Stimulated activated effector memory CD8-positive, alpha-beta T cell treated with anti-CD3 and anti-CD28 coated beads, Interleukin-12 subunit alpha, Interleukin-12 subunit beta, amount 100 ng/mL, for 72 hours (primary cell): ENCODE data around the gene THOC7.

Experiments used
- ATAC-seq: fragments of 150-1000 bp; cut with Tn5 transposase; 2 replicates; pipeline ENCODE4 v1.10.0; 2021
- DNase-seq, 2 donors: peaks; one replicate each; pipeline ENCODE4 v3.0.0; 2021 to 2022; ENCODE audit warnings: low spot score in 2 of 2
- H3K27ac Mint-ChIP-seq: one replicate; pipeline ENCODE4 v1.8.0; 2022; ENCODE audit warnings: mild to moderate bottlenecking, mixed read lengths
- H3K36me3 Mint-ChIP-seq: one replicate; pipeline ENCODE4 v1.8.0; 2022; ENCODE audit warnings: mild to moderate bottlenecking, mixed read lengths
- H3K4me1 Mint-ChIP-seq: one replicate; pipeline ENCODE4 v1.8.0; 2022; ENCODE audit warnings: mixed read lengths
- H3K4me3 Mint-ChIP-seq: one replicate; pipeline ENCODE4 v1.8.0; 2022; ENCODE audit warnings: mild to moderate bottlenecking, mixed read lengths
- H3K9me3 Mint-ChIP-seq: one replicate; pipeline ENCODE4 v1.8.0; 2022; ENCODE audit warnings: mixed read lengths

The THOC7 gene

GRCh38 chr3:63830526-63830925 lies 33.1 kb downstream of the THOC7 start:
- no peak for ATAC-seq
- Mint-ChIP-seq H3K36me3 (peaks cover 59% of the 10 kb centered on the region), H3K4me3 (no peak overlapping the region)

GRCh38 chr3:63824309-63824708 lies 39.3 kb downstream of the THOC7 start:
- DNase-seq (no peak), ATAC-seq (no peak)
- H3K9me3 Mint-ChIP-seq = no peaks in the 10 kb centered on the region
- no peak overlapping the region for H3K27ac Mint-ChIP-seq
- H3K4me1 Mint-ChIP-seq = no peaks in the 10 kb centered on the region
- H3K4me3 Mint-ChIP-seq = no peak overlapping the region
- peaks cover 3% of the 10 kb centered on the region for H3K36me3 Mint-ChIP-seq

More at GRCh38 chr3:63830526-63830925, 33.1 kb downstream of the THOC7 start:
- Mint-ChIP-seq H3K27ac (no peak overlapping the region), H3K9me3 (no peaks in the 10 kb centered on the region), H3K4me1 (no peaks in the 10 kb centered on the region)
- DNase-seq = no peak

DNA sequence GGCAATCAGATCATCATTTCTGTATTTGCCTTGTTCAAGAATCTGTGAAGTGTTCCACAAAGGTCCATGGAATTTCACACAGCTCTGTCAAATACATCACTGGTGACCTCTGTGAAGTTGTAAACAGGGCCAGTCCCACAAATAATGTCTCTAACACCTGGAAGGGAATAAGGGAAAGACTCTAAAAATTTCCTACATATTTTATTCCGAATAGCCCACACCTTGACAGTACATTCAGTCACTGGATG lies 44.5 kb downstream of the THOC7 start, which contains the start of gene C3orf49:
TSS of gene C3orf49 (plus strand) at position 149 of the 248 bp plus-strand sequence. CDS start 173 bp downstream, outside the sequence.
- H3K27ac Mint-ChIP-seq = no peak within 1 kb of the TSS
- ATAC-seq (no peak), DNase-seq (no peak)
- peaks cover 6% of the 10 kb centered on the region for H3K4me1 Mint-ChIP-seq
- no peaks in the 10 kb centered on the region for H3K9me3 Mint-ChIP-seq
- H3K4me3 Mint-ChIP-seq = no peak within 1 kb of the TSS
- no peaks in the 10 kb centered on the region for H3K36me3 Mint-ChIP-seq

DNA sequence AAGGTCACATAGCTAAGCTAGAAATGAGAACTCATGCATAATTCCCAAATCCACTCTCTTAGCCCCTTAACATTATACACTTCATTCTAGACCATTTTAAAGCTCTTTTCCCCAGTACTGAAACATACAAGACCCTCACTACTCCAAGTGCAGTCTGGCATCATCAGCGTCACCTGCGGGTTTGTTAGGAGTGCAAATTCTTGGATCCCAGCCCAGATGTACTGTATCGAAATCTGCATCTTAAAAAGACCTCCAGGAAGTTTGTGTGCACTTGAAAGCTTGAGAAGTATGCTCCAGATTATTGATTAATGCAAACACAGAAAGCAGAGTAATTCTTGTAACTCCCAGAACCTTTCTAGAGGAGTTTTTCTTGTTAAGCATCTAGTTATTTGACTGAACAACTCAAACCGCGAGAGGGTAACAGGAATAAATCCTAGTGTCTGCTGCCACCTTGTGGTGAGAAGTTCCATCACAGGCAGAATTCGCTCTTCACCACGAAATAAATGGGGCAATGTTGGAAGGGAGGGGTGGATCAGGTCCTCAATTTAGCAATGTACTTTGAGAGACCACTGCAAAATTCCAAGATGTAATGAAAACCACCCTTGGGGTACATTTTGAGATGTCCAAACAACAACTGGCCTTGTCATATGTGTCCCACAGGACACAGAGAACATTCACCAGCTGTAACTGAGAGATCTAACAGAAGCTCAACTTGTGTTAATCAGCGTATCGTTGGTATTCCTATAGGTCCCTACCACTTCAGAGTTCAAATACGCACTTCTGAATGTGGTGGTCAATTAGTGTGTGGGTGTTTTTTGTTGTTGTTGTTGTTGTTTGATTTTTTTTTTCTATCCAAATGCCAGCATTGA lies 45.1 kb downstream of the THOC7 start:
- no peaks in the 10 kb centered on the region for H3K36me3 Mint-ChIP-seq
- H3K4me1 Mint-ChIP-seq = peaks cover 6% of the 10 kb centered on the region
- no peaks in the 10 kb centered on the region for H3K9me3 Mint-ChIP-seq
- ATAC-seq (peak; percentile 48), DNase-seq (peak; percentile 34 to 71)
- H3K4me3 Mint-ChIP-seq = no peak overlapping the region
- H3K27ac Mint-ChIP-seq = no peak overlapping the region

GRCh38 chr3:63817225-63817624 lies 46.4 kb downstream of the THOC7 start:
- H3K27ac Mint-ChIP-seq = no peak overlapping the region
- no peak for DNase-seq
- H3K4me1 Mint-ChIP-seq = peaks cover 6% of the 10 kb centered on the region
- no peak overlapping the region for H3K4me3 Mint-ChIP-seq
- H3K9me3 Mint-ChIP-seq = no peaks in the 10 kb centered on the region
- no peak for ATAC-seq
- H3K36me3 Mint-ChIP-seq = no peaks in the 10 kb centered on the region

DNA sequence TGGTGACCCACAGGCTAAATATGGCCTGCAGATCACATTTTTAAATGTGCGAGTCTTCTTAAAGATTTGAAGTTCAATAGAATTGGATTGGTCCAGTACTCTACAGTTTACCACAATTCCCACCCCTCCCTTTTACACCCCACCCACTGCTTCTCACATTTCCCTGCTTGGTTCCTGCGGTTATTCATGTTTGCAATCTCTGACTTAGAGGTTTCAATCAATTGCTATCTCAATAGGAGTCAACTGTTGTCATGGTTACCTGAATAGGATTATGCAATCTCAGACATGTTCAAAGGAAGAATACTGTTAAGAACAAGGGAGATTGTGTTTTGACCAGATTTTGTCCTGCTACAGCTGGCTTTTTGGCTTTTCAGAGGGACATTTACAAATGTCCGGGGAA lies 49.4 kb downstream of the THOC7 start:
- Mint-ChIP-seq H3K9me3 (no peaks in the 10 kb centered on the region), H3K36me3 (no peaks in the 10 kb centered on the region), H3K27ac (no peak overlapping the region), H3K4me1 (peaks cover 6% of the 10 kb centered on the region), H3K4me3 (no peak overlapping the region)
- no peak for ATAC-seq
- DNase-seq = no peak

DNA sequence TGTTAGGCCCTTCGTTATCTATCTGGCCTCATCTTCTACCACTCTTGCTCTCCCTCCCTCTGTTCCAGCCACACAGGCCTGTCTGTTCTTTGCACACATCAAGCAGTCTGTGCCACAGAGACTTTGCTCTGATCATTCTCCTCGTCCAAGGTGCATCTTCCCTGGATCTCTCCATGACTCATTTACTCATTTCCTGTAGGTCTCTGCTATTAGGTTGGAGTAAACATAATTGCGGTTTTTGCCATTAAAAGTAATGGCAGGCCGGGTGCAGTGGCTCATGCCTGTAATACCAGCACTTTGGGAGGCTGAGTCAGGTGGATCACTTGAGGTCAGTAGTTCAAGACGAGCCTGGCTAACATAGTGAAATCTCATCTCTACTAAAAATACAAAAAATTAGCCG lies 54.0 kb downstream of the THOC7 start:
- no peaks in the 10 kb centered on the region for H3K36me3 Mint-ChIP-seq
- H3K4me1 Mint-ChIP-seq = peaks cover 4% of the 10 kb centered on the region
- DNase-seq (no peak), ATAC-seq (no peak)
- H3K27ac Mint-ChIP-seq = no peak overlapping the region
- no peaks in the 10 kb centered on the region for H3K9me3 Mint-ChIP-seq
- H3K4me3 Mint-ChIP-seq = no peak overlapping the region

DNA sequence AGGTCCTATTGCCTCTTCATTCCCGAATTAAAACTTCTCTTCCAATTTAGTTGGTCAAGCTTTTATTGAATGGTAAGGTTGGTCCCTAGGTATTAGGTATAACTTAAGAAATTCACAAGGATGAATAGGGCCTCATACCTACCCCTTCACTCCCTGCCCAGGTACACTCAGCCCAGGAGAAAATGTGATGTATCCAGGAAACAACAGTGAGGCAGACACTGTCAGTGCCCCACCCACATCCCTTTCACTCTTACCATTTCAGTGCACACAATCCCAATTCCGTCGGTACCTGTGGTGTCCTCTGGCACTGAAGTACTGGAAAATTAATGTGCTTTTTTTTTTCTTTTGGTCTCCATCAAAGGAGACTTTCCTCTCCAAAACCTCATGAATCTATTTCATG lies 55.0 kb downstream of the THOC7 start:
- ATAC-seq (no peak), DNase-seq (no peak)
- Mint-ChIP-seq H3K4me3 (no peak overlapping the region), H3K36me3 (no peaks in the 10 kb centered on the region), H3K27ac (no peak overlapping the region), H3K9me3 (no peaks in the 10 kb centered on the region), H3K4me1 (no peaks in the 10 kb centered on the region)

DNA sequence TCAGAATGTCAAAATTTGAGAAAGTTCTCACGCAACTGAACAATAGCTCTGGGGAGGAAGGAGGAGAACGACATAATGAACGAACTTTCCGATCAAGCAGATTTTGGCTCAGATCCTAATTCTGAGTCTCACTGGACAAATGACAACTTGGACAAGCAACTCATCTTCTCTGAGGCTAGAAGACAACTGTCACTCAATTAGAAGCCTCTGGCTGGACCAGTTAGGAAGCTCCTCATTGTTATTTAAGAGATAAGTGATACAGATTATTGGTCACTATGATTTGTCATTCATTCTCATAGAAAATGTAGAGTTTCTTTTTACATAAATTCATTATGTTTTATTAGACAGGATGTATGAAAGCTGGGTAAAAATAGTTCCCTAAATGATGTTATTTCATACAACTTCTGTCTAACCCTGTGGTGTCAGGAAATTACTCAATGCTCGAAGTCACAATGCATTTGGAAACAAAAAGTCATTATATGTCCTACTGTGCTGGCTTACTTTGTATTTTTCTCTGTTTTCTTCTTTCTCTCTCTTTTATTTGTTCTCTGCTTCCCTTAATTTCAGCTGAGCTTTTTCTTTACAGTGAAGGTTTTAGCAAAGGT lies 55.5 kb downstream of the THOC7 start:
- DNase-seq (no peak), ATAC-seq (no peak)
- Mint-ChIP-seq H3K27ac (no peak overlapping the region), H3K4me3 (no peak overlapping the region), H3K36me3 (no peaks in the 10 kb centered on the region), H3K9me3 (no peaks in the 10 kb centered on the region), H3K4me1 (no peaks in the 10 kb centered on the region)

DNA sequence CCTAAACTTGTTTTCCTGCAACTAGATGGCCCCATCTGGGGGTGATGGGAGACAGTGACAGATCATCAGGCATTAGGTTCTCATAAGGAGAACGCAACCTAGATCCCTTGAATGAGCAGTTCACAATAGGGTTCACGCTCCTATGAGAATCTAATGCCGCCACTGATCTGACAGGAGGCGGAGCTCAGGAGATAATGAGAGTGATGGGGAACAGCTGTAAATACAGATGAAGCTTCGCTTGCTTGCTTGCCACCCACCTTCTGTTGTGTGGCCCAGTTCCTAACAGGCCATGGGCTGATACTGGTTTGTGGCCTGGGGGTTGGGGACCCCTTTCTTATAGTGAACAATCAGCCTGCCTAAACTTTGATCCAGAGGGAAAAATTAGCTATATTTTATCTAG lies 59.7 kb downstream of the THOC7 start:
- H3K27ac Mint-ChIP-seq = no peak overlapping the region
- DNase-seq = no peak
- H3K36me3 Mint-ChIP-seq = no peaks in the 10 kb centered on the region
- no peak overlapping the region for H3K4me3 Mint-ChIP-seq
- H3K4me1 Mint-ChIP-seq = no peaks in the 10 kb centered on the region
- ATAC-seq = no peak
- no peaks in the 10 kb centered on the region for H3K9me3 Mint-ChIP-seq

DNA sequence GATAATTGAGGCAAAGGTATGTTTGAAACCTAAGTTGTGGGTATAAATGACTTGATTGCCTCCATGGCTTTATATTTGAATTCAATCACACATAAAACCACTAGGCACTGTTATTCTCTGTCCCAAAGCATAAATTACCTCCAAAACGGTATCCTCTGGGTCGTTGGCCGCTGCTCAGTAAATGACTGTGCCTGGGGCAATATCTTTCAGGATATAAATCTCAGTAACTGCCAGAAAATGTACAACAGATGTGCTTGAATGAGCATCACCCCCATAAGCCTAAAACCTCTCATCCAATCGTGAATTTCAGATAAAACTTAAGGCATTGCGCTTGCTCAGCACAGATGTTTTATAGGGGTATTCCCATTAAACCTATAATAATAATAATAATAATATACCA lies 63.5 kb downstream of the THOC7 start:
- Mint-ChIP-seq H3K4me1 (no peaks in the 10 kb centered on the region), H3K4me3 (no peak overlapping the region), H3K27ac (no peak overlapping the region), H3K36me3 (no peaks in the 10 kb centered on the region), H3K9me3 (no peaks in the 10 kb centered on the region)
- DNase-seq = no peak
- no peak for ATAC-seq

DNA sequence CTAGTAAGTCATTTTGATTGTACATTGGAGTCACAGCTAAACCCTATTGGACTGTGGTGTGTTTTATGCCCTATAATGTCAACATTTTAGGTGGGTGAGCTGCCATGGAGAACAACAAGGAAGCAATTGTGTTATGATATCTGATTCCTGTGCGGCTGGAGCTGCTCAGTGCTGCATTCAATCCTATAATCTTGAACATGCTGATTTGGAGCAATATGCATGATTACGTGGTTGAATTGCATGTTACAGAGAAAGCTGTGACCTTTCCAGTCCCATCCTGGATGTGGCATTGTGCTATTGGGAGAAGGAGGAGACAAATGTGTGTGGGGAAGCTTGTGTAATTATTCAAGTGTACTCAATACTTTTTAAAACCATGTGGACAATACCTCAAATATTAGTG lies 64.7 kb downstream of the THOC7 start:
- no peaks in the 10 kb centered on the region for H3K9me3 Mint-ChIP-seq
- no peaks in the 10 kb centered on the region for H3K36me3 Mint-ChIP-seq
- no peak overlapping the region for H3K27ac Mint-ChIP-seq
- no peaks in the 10 kb centered on the region for H3K4me1 Mint-ChIP-seq
- no peak overlapping the region for H3K4me3 Mint-ChIP-seq
- DNase-seq (no peak), ATAC-seq (no peak)

DNA sequence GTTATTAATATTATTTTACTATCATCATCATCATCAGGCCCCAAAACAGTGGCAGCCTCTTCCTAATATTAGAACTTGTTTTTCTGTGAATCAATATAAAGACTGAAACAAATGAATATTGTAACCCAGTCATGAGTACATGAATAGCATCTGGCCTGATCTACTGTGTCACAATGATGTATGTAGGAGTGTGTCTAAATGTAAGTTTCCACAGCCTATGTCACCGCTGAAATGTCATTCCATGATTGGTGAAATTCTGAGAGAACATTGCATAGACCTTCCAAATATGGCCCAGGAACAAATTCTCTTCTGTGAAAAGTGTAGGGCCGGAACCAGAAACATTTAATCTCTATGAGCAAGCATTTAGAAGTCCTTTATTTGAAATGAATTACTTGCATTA lies 65.1 kb downstream of the THOC7 start:
- DNase-seq = no peak
- Mint-ChIP-seq H3K27ac (no peak overlapping the region), H3K4me3 (no peak overlapping the region), H3K9me3 (no peaks in the 10 kb centered on the region), H3K36me3 (no peaks in the 10 kb centered on the region), H3K4me1 (no peaks in the 10 kb centered on the region)
- ATAC-seq = no peak

DNA sequence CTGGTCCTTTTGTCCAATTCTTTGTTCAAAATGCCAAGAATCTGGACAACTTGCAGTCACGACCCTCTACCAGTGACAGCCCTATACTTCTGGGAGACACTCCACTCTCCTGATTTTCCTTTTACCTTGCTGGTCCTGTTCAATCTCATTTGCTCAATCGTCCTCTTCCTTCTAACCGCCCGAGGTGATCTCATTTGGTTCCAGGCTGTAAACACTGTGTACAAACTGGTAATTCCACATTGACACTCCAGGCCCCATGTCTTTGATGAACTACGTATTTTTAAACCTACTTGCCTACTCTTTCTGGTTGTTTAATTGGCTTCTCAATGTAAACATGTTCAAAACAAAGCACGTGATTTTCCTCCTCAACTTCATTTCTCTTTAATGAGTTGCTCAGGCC lies 68.2 kb downstream of the THOC7 start:
- H3K4me1 Mint-ChIP-seq = no peaks in the 10 kb centered on the region
- no peak overlapping the region for H3K27ac Mint-ChIP-seq
- no peaks in the 10 kb centered on the region for H3K36me3 Mint-ChIP-seq
- DNase-seq (no peak), ATAC-seq (no peak)
- H3K9me3 Mint-ChIP-seq = no peaks in the 10 kb centered on the region
- H3K4me3 Mint-ChIP-seq = no peak overlapping the region

- ATAC-seq = no peak
- no peak for DNase-seq
- Mint-ChIP-seq H3K27ac (no peak overlapping the region), H3K9me3 (no peaks in the 10 kb centered on the region), H3K36me3 (no peaks in the 10 kb centered on the region), H3K4me3 (no peak overlapping the region), H3K4me1 (no peaks in the 10 kb centered on the region)
Measured at GRCh38 chr3:63791974-63792373, 71.6 kb downstream of the THOC7 start.
